ENCODE data around the gene AREG. TPM values are rescaled to one million over a fixed set of nuclear protein-coding genes. Genes with fewer than 3 reads are reported as not detected.

The AREG gene
- total RNA-seq, 1 experiment from 2014 or later = 146 TPM

DNA sequence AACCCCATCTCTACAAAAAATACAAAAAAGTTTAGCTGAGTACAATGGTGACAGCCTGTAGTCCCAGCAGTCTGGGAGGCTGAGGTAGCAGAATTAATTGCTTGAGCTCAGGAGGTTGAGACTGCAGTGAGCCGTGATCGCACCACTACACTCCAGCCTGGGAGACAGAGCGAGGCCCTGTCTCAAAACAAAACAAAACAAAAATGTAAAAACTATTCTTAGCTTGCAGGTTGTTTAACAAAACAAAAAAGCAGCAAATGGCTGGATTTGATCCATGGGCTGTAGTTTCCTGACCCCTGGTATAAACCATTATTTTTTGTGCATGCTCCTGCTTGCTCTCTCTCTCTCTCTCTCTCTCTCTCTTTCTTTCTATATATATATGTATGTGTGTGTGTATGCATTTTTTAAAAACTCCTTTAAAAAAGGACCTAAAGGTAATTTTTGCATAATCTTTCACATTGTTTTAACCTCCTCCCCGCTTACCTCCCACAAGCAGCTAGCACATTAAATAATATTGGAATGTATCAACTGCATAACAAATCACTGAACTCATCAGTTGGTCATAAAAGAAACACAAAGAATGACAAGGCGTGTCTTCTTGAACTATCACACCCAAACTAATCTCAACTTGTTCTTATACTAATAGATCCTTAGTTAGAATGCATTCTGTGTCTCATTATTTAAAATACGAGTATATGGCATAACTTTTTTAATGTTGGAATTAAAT is 4.8 kb downstream of the AREG start:
- H3K9me3 ChIP-seq = no peaks in the 10 kb centered on the region
- H3K27ac Mint-ChIP-seq (ENCODE audit: unreplicated experiment) = peak overlapping the region; percentile 60
- H3K4me3 ChIP-seq (ENCODE audit: low read depth, low read length) = no peak overlapping the region
- peak overlapping the region; percentile 86 for H3K4me3 Mint-ChIP-seq (ENCODE audit: unreplicated experiment)
- no peak for DNase-seq
- H3K36me3 ChIP-seq (ENCODE audit: control insufficient read depth, insufficient read depth, low read length) = peaks cover 1% of the 10 kb centered on the region
- H3K27me3 ChIP-seq (replicated peaks; ENCODE audit: control insufficient read depth, insufficient read depth, low read length) = no peaks in the 10 kb centered on the region
- BruUV-seq (replicated peaks) = no TSS peak
- intact Hi-C loops (cut with micrococcal nuclease; ENCODE audit: unreplicated experiment) = no loop called here
- TF ChIP-seq CTCF (IDR thresholded peaks at IDR 0.05; ENCODE audit: insufficient read depth in 1 of 2, low read depth in 1 of 2, low read length in 1 of 2, severe bottlenecking in 1 of 2, unreplicated experiment in 1 of 2) = no peak
- ChIA-PET CTCF (interaction anchor here (0.6 kb wide), 1 partner anchor 512 kb away, joined by 3 read pairs; no protein-coding TSS in a partner anchor), POLR2A (no interaction called here)
- H3K27me3 Mint-ChIP-seq (ENCODE audit: insufficient read depth, unreplicated experiment) = no peaks in the 10 kb centered on the region
- H3K36me3 Mint-ChIP-seq (ENCODE audit: insufficient read depth, unreplicated experiment) = peaks cover 96% of the 10 kb centered on the region
- H3K4me1 Mint-ChIP-seq (ENCODE audit: low read depth, unreplicated experiment) = peaks cover 27% of the 10 kb centered on the region
- peaks cover 27% of the 10 kb centered on the region for H3K4me1 ChIP-seq
- no peaks in the 10 kb centered on the region for H3K9me3 Mint-ChIP-seq (ENCODE audit: unreplicated experiment)

DNA sequence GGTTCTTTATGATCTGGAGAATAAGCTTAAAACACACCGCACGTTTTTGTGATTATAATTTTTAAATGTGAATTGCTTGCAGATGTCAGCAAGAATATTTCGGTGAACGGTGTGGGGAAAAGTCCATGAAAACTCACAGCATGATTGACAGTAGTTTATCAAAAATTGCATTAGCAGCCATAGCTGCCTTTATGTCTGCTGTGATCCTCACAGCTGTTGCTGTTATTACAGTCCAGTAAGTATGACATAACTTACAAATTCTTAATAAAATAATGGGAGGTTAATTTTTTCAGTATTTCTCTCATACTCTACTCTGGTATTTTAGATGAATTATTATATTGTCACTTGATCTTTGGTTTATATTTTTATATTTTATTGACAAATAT is 5.4 kb downstream of the AREG start:
- Histone ChIP-seq H3K4me1 (peaks cover 27% of the 10 kb centered on the region), H3K4me3 (ENCODE audit: low read depth, low read length) (no peak overlapping the region), H3K9me3 (no peaks in the 10 kb centered on the region), H3K36me3 (ENCODE audit: control insufficient read depth, insufficient read depth, low read length) (peaks cover 1% of the 10 kb centered on the region), H3K27me3 (replicated peaks; ENCODE audit: control insufficient read depth, insufficient read depth, low read length) (no peaks in the 10 kb centered on the region)
- no peak for TF ChIP-seq CTCF (IDR thresholded peaks at IDR 0.05; ENCODE audit: insufficient read depth in 1 of 2, low read depth in 1 of 2, low read length in 1 of 2, severe bottlenecking in 1 of 2, unreplicated experiment in 1 of 2)
- no TSS peak for BruUV-seq (replicated peaks)
- no peaks in the 10 kb centered on the region for H3K9me3 Mint-ChIP-seq (ENCODE audit: unreplicated experiment)
- H3K4me1 Mint-ChIP-seq (ENCODE audit: low read depth, unreplicated experiment) = peaks cover 28% of the 10 kb centered on the region
- H3K27ac Mint-ChIP-seq (ENCODE audit: unreplicated experiment) = peak overlapping the region; percentile 60
- peak overlapping the region; percentile 86 for H3K4me3 Mint-ChIP-seq (ENCODE audit: unreplicated experiment)
- no peak for DNase-seq
- POLR2A ChIA-PET = no interaction called here
- CTCF ChIA-PET = interaction anchor here (0.6 kb wide), 1 partner anchor 511 kb away, joined by 3 read pairs; no protein-coding TSS in a partner anchor
- intact Hi-C loops (cut with micrococcal nuclease; ENCODE audit: unreplicated experiment) = no loop called here
- peaks cover 96% of the 10 kb centered on the region for H3K36me3 Mint-ChIP-seq (ENCODE audit: insufficient read depth, unreplicated experiment)
- no peaks in the 10 kb centered on the region for H3K27me3 Mint-ChIP-seq (ENCODE audit: insufficient read depth, unreplicated experiment)

DNA sequence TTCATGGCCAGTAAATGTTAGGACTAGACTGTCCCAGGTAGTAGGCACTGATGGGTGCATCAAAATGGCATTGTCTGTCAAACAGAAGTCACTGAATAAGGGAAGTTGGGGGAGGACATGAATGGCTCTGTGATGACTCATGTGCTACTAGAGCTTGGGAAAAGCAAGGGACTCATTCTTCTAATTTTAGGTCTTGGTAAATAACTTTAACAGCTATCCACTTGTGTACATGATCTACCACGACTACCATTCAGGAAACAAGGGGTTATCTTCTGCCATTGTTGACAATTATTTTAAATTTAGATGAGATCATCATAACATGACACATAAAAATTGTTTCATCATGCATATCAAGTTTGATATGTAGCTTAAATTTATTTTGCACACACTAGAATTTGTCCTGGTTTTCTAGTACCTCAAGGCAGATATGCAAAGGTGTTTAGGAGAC is 6.3 kb downstream of the AREG start:
- no peaks in the 10 kb centered on the region for H3K27me3 Mint-ChIP-seq (ENCODE audit: insufficient read depth, unreplicated experiment)
- POLR2A ChIA-PET = no interaction called here
- intact Hi-C loops (cut with micrococcal nuclease; ENCODE audit: unreplicated experiment) = no loop called here
- H3K9me3 Mint-ChIP-seq (ENCODE audit: unreplicated experiment) = no peaks in the 10 kb centered on the region
- Histone ChIP-seq H3K4me1 (peaks cover 27% of the 10 kb centered on the region), H3K9me3 (no peaks in the 10 kb centered on the region), H3K4me3 (ENCODE audit: low read depth, low read length) (no peak overlapping the region), H3K36me3 (ENCODE audit: control insufficient read depth, insufficient read depth, low read length) (peaks cover 1% of the 10 kb centered on the region), H3K27me3 (replicated peaks; ENCODE audit: control insufficient read depth, insufficient read depth, low read length) (no peaks in the 10 kb centered on the region)
- no peak for TF ChIP-seq CTCF (IDR thresholded peaks at IDR 0.05; ENCODE audit: insufficient read depth in 1 of 2, low read depth in 1 of 2, low read length in 1 of 2, severe bottlenecking in 1 of 2, unreplicated experiment in 1 of 2)
- peak overlapping the region; percentile 61 for H3K4me3 Mint-ChIP-seq (ENCODE audit: unreplicated experiment)
- no peak for DNase-seq
- CTCF ChIA-PET = no interaction called here
- H3K4me1 Mint-ChIP-seq (ENCODE audit: low read depth, unreplicated experiment) = peaks cover 32% of the 10 kb centered on the region
- no TSS peak for BruUV-seq (replicated peaks)
- H3K36me3 Mint-ChIP-seq (ENCODE audit: insufficient read depth, unreplicated experiment) = peaks cover 99% of the 10 kb centered on the region
- H3K27ac Mint-ChIP-seq (ENCODE audit: unreplicated experiment) = no peak overlapping the region

Measured in Caco-2 (cell line).